ENCODE measurements around the gene RNF8.

- TF ChIP-seq CTCF (IDR thresholded peaks at IDR 0.05; ENCODE audit: insufficient read depth, low read depth, low read length) (no peak), EZH2 (IDR thresholded peaks at IDR 0.05; ENCODE audit: insufficient read depth, low read length) (no peak)
Measured at GRCh38 chr6:37352384-37352783, 1.4 kb upstream of the RNF8 start.
